HEK293T (cell line): ENCODE results near the gene LHX2.

Experiments used
- CTCF ChIA-PET: fragments of 350-600 bp; formaldehyde crosslinking; extraction: SDS; loops from one replicate; lab custom pipeline; 2021; ENCODE audit warnings: antibody characterized with exemption, inconsistent platforms; lab: Yijun Ruan, JAX
- POLR2A ChIA-PET: fragments of 350-600 bp; formaldehyde crosslinking; extraction: SDS; loops from one replicate; lab custom pipeline; 2020; ENCODE audit warnings: antibody characterized with exemption, inconsistent platforms; lab: Yijun Ruan, JAX
- DNase-seq: peaks from one replicate; pipeline ENCODE4 v3.0.0; 2012; ENCODE audit warnings: mixed read lengths; ENCODE audit errors: extremely low spot score
- BHLHE40 ChIP-seq: fragments of 450-650 bp; IDR thresholded peaks from 2 replicates; pipeline ENCODE4 v1.6.1; 2016; ENCODE audit warnings: mild to moderate bottlenecking, moderate library complexity, borderline replicate concordance
- CTBP1 ChIP-seq: fragments of 450-650 bp; IDR thresholded peaks from 2 replicates; pipeline ENCODE4 v1.6.1; 2016; ENCODE audit warnings: borderline replicate concordance
- ELF4 ChIP-seq: fragments of 450-650 bp; IDR thresholded peaks from 2 replicates; pipeline ENCODE4 v1.6.1; 2017; ENCODE audit warnings: antibody characterized with exemption
- FOXA1 ChIP-seq: fragments of 450-650 bp; IDR thresholded peaks from 2 replicates; pipeline ENCODE4 v1.6.1; 2016; ENCODE audit warnings: mild to moderate bottlenecking
- FOXK2 ChIP-seq: fragments of 450-650 bp; IDR thresholded peaks from 2 replicates; pipeline ENCODE4 v1.6.1; 2016; ENCODE audit warnings: mild to moderate bottlenecking
- FOXM1 ChIP-seq: fragments of 450-650 bp; IDR thresholded peaks from 2 replicates; pipeline ENCODE4 v1.6.1; 2017; ENCODE audit warnings: mild to moderate bottlenecking, borderline replicate concordance
- HDGF ChIP-seq: fragments of 450-650 bp; IDR thresholded peaks from 2 replicates; pipeline ENCODE4 v1.6.1; 2017; ENCODE audit warnings: antibody characterized with exemption, borderline replicate concordance
- L3MBTL2 ChIP-seq: fragments of 450-650 bp; conservative IDR thresholded peaks from 2 replicates; pipeline ENCODE4 v1.6.1; 2016; ENCODE audit warnings: mild to moderate bottlenecking
- LEF1 ChIP-seq: fragments of 450-650 bp; IDR thresholded peaks from 2 replicates; pipeline ENCODE4 v1.6.1; 2017; ENCODE audit warnings: mild to moderate bottlenecking, borderline replicate concordance
- NFRKB ChIP-seq: fragments of 450-650 bp; IDR thresholded peaks from 2 replicates; pipeline ENCODE4 v1.6.1; 2016; ENCODE audit warnings: mild to moderate bottlenecking, moderate library complexity
- SP1 ChIP-seq: fragments of 450-650 bp; IDR thresholded peaks from 2 replicates; pipeline ENCODE4 v1.6.1; 2017
- SUZ12 ChIP-seq: fragments of 450-650 bp; IDR thresholded peaks from 2 replicates; pipeline ENCODE4 v1.6.1; 2016; ENCODE audit warnings: mild to moderate bottlenecking
- TARDBP ChIP-seq: fragments of 450-650 bp; IDR thresholded peaks from 2 replicates; pipeline ENCODE4 v1.6.1; 2016
- ZNF384 ChIP-seq: fragments of 450-650 bp; IDR thresholded peaks from 2 replicates; pipeline ENCODE4 v1.6.1; 2016
- TF ChIP-seq, protein P1 (sequence below): fragments of 450-650 bp; IDR thresholded peaks from 2 replicates; pipeline ENCODE4 v1.6.1; 2016

LHX2 gene

DNA sequence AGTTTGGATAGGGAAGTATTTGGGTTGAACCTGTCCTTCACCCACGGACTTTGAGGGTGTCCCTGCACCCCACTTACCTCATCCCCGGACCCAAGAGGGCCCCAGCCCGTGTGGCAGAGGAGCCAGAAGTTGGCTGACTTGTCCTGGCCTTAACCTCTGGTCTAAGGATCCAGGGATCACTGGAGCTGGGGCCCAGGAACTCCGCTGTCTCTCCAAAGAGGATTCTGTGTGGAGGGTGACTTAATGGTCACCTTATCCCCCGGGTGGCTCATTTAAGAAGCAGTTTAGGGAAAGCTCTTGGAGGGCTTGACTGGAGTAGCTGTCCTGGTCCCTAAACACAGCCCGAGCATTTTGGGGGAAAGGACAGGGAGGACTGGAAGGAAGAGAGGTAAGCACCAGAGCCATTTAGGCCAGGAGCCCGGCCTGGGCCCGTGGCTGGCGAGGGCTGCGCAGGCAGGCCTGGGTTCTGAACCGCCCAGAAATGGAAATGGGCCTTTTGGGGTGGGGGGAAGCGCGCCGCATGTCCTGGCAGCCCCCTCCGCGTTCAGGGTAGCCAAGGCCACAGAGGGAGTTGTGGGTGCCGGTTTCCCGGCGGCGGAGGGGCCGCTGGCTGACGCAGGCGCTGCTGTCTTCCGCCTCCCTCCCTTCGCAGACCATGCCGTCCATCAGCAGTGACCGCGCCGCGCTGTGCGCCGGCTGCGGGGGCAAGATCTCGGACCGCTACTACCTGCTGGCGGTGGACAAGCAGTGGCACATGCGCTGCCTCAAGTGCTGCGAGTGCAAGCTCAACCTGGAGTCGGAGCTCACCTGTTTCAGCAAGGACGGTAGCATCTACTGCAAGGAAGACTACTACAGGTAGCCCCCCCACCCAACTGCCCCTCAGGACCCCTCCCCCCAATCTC is 2.0 kb downstream of the LHX2 start:
- no peak for DNase-seq
- CTCF ChIA-PET: no interaction called here
- TF ChIP-seq L3MBTL2: no peak
- TF ChIP-seq HDGF: no peak
- TF ChIP-seq BHLHE40: no peak
- no peak for TF ChIP-seq LEF1
- POLR2A ChIA-PET: no interaction called here

DNA sequence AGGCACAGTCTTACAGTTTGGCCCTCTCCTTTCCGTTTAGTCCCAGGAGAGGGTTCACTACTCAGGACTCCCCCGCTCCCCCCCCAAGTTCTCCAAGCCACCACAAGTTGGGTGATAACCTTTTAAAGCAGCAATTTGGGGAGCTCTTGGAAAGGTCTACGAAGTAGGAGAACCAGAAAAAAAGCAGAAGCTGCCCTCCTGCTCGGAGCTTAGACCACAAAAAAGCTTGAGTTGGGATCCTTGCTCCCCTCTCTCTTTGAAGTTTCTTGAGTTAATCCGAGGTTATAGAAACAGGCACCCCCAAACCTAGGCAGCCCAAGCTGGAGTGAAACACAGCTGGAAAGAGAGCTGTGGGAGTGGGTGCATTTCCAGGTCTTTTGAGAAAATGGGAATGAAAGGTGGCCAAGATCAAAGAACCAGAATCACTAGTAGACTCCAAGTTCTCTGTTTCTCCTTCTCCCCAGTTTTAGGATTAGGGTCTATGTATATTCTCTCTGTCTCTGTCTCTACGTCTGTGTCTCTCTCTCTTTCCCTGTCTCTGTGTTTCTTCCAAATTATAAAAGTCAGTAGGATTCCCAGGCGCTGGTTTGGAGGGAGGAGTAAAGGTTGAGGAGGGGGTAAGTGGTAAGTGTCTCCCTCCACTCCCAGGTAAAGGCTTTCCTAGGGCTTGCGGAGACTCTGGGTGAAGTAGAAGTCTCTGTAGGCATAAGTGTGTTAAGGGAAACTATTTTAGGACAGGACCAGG is 2.8 kb downstream of the LHX2 start:
- CTCF ChIA-PET: no interaction called here
- POLR2A ChIA-PET: no interaction called here
- TF ChIP-seq FOXK2: no peak
- no peak for TF ChIP-seq ELF4
- DNase-seq: no peak

DNA sequence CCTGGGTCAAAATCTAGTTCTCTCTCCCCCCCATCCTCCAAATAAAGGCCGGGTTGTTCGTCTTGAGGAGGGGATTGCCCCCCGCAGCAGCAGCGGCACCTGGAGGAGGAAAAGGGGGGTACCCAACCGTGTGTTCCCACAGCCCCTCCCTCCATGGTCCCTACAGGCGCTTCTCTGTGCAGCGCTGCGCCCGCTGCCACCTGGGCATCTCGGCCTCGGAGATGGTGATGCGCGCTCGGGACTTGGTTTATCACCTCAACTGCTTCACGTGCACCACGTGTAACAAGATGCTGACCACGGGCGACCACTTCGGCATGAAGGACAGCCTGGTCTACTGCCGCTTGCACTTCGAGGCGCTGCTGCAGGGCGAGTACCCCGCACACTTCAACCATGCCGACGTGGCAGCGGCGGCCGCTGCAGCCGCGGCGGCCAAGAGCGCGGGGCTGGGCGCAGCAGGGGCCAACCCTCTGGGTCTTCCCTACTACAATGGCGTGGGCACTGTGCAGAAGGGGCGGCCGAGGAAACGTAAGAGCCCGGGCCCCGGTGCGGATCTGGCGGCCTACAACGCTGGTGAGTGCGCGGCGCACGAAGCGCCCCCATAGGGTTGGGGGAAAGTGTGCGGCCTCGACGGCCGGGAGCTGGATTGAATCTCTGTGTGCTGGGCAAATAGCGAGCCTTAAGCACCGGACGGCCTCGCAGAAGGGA is 3.5 kb downstream of the LHX2 start:
- no peak for DNase-seq
- TF ChIP-seq BHLHE40 (no peak), CTBP1 (no peak), TARDBP (no peak), LEF1 (no peak), L3MBTL2 (no peak), ELF4 (no peak), SUZ12 (no peak)
- TF ChIP-seq, protein P1, sequence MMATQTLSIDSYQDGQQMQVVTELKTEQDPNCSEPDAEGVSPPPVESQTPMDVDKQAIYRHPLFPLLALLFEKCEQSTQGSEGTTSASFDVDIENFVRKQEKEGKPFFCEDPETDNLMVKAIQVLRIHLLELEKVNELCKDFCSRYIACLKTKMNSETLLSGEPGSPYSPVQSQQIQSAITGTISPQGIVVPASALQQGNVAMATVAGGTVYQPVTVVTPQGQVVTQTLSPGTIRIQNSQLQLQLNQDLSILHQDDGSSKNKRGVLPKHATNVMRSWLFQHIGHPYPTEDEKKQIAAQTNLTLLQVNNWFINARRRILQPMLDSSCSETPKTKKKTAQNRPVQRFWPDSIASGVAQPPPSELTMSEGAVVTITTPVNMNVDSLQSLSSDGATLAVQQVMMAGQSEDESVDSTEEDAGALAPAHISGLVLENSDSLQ: no peak
- POLR2A ChIA-PET: no interaction called here
- CTCF ChIA-PET: no interaction called here

DNA sequence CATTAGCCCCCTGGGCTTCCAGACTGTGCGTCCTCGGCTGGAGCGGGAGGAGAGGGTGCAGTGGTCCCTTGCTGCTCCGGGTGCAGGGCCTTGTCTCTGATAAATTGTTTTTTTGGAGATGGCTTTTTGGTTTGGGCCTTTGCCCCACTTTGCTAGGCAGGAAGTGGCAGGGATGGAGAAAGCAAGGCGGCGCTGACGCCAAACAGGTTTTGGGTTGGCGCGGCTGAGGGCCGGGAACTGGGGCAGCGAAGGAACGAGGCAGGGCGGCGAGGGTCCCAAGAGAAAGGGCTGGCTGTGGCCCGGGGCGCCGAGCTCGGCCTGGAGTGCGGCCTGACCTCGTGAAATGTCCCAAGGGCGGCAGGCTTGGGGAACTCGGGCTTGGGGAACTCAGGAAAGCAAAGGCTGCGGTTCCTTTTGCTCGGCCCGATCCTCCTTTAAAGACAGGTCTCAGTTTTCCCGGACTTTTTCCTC is 4.1 kb downstream of the LHX2 start:
- TF ChIP-seq LEF1 (no peak), FOXA1 (no peak), BHLHE40 (no peak), TARDBP (no peak)
- TF ChIP-seq, protein P1: no peak
- no peak for DNase-seq
- ChIA-PET POLR2A (no interaction called here), CTCF (no interaction called here)

DNA sequence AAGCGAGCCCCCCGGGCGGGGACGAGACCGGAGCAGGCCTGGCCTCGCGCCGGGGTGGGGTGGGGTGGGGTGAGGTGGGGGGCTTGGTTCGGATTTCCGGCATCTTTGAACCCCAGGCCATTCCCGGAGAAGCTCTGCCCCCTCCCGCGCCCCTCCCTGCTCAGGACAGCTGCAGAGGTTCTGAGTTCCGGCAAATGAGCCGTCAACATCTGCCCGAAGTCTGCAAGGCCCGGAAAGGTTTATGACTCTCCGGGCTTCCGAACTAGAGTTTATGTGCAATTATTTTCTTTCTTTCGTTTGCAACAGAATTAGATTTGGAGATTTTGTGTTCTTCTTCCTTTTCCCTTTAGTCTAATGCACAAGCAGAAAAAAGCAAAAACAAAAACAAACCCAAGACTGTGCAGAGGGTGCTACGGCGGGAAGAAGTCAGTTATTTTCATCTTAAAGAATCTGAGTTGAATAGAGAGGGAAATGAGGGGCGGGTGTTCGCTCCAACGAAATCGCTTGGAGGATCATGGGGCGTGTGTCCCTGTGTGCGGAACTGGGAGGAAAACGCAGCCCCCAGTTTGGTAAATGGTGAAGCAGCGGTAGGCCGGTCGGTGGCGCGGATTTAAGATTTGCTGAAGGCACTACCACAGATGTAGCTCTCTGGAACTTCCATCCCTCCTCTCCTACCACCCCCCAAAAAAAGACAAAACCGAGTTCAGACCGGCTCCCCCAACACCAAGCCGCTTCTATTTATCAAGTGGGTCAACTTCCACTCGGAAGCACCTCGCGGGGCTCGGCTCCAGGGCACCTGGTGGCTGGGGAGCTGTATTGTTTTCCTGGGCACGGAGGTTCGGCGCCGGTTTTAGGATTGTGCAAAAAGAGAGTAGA is 4.8 kb downstream of the LHX2 start:
- no peak for DNase-seq
- CTCF ChIA-PET: interaction anchor here (0.6 kb wide), 1 partner anchor 76 kb away, joined by 3 read pairs; no protein-coding TSS in a partner anchor
- POLR2A ChIA-PET: no interaction called here
- TF ChIP-seq NFRKB: no peak
- TF ChIP-seq FOXK2: no peak
- no peak for TF ChIP-seq HDGF
- no peak for TF ChIP-seq FOXM1
- TF ChIP-seq BHLHE40: no peak
- no peak for TF ChIP-seq FOXA1
- no peak for TF ChIP-seq L3MBTL2
- no peak for TF ChIP-seq ELF4

DNA sequence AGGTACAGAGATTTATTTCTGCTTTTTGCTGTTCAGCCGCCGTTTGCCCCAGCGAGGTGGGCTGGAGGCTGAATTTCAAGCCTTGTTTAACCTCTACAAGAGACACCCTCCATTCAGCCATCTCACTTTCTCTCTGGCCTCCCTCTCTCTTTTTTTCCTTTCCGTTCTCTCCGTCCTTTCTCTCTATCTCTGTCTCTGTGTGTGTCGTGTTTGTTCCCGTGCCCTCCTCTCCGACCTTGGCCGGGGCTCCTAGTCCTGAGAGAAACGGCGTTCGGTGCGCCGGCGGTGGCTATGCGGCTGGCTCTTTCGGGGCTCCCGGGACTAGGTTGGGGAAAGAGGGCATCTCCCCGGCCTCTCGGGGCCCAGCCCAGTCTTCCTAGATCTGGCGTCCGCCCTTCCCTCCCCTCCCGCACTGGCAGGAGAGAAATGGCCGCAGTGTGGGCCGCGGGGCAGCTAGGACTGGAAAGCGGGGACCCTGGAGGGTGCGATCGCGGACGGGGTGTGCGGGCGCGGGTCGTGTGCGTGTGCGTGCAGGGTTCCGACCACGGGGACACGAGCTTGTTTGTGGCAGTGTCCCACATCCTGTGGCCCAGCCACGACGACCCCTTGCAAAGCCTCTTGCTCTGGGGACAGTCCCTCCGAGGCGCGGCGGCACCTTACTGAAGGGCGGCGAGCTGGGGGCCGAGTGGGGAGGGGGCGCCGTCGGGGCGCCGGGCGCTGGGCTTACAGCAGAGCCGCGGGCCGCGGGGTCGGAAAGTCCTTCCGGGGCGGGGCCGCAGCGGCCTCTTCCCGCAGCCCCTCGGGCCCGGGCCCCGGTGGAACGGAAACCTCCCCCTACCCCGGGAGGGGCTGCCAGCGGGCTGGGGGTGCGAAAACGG is 5.7 kb downstream of the LHX2 start:
- no peak for DNase-seq
- no peak for TF ChIP-seq ZNF384
- TF ChIP-seq BHLHE40: no peak
- no peak for TF ChIP-seq SP1
- CTCF ChIA-PET: interaction anchor here (0.6 kb wide), 1 partner anchor 77 kb away, joined by 3 read pairs; no protein-coding TSS in a partner anchor
- POLR2A ChIA-PET: no interaction called here
